HEK293 (cell line): ENCODE results near the gene MATN1.

Experiments used
- CTCF ChIA-PET: fragments of 350-600 bp; formaldehyde crosslinking; extraction: SDS; loops from one replicate; lab custom pipeline; 2021; ENCODE audit warnings: antibody characterized with exemption; lab: Yijun Ruan, JAX
- POLR2A ChIA-PET: fragments of 300-600 bp; formaldehyde crosslinking; extraction: SDS; loops from one replicate; lab custom pipeline; 2020; ENCODE audit warnings: antibody characterized with exemption, inconsistent platforms; lab: Yijun Ruan, JAX
- H3K27ac ChIP-seq: fragments of 200-500 bp; sonication (Bioruptor generic); 2 replicates; pipeline ENCODE4 v1.5.1; 2014; ENCODE audit warnings: low read depth, low read length, control low read depth, inconsistent platforms; ENCODE audit errors: extremely low read depth
- H3K36me3 ChIP-seq, 2 experiments: fragments of 200-500 bp in 1 of 2; sonication (Bioruptor generic) in 1 of 2; 1 replicate in 1 of 2; 2 replicates in 1 of 2; pipeline ENCODE4 v1.5.1; 2014 to 2017; ENCODE audit warnings: inconsistent platforms in 2 of 2, low read length in 2 of 2; ENCODE audit not compliant: control insufficient read depth in 2 of 2, insufficient read depth in 1 of 2
- H3K4me1 ChIP-seq: fragments of 200-500 bp; sonication (Bioruptor generic); 2 replicates; pipeline ENCODE4 v1.5.1; 2014; ENCODE audit warnings: mild to moderate bottlenecking, low read length, inconsistent platforms; ENCODE audit not compliant: control insufficient read depth, insufficient read depth
- H3K4me3 ChIP-seq: 2 replicates; pipeline ENCODE4 v1.5.1; 2011; ENCODE audit warnings: low read depth, mild to moderate bottlenecking, control low read depth, low read length, moderate library complexity
- H3K9me3 ChIP-seq: fragments of 200-500 bp; sonication (Bioruptor generic); 2 replicates; pipeline ENCODE4 v1.5.1; 2014; ENCODE audit warnings: low read depth, low read length, inconsistent platforms; ENCODE audit not compliant: control insufficient read depth, insufficient read depth
- GLI2 ChIP-seq: fragments of 450-650 bp; formaldehyde crosslinking; IDR thresholded peaks from 2 replicates; pipeline ENCODE4; 2017; ENCODE audit warnings: missing biosample characterization, missing genetic modification characterization, low read depth, borderline replicate concordance
- HOXA7 ChIP-seq: sonication (generic); formaldehyde crosslinking; IDR thresholded peaks from 2 replicates; pipeline ENCODE4 v1.8.1; 2022; ENCODE audit warnings: missing genetic modification reagents, borderline replicate concordance
- KLF16 ChIP-seq: fragments of 450-650 bp; formaldehyde crosslinking; IDR thresholded peaks from 2 replicates; pipeline ENCODE4 v1.5.1; 2017; ENCODE audit warnings: missing biosample characterization, missing genetic modification characterization
- MZF1 ChIP-seq: fragments of 450-650 bp; formaldehyde crosslinking; IDR thresholded peaks from 2 replicates; pipeline ENCODE4 v1.5.1; 2017; ENCODE audit warnings: missing biosample characterization, missing genetic modification characterization, borderline replicate concordance
- RBAK ChIP-seq: fragments of 450-650 bp; formaldehyde crosslinking; IDR thresholded peaks from 2 replicates; pipeline ENCODE4 v1.5.1; 2016; ENCODE audit warnings: missing biosample characterization, missing genetic modification characterization
- REPIN1 ChIP-seq: fragments of 450-650 bp; formaldehyde crosslinking; IDR thresholded peaks from 2 replicates; pipeline ENCODE4 v1.5.1; 2017; ENCODE audit warnings: missing biosample characterization, missing genetic modification characterization, low read depth
- SP3 ChIP-seq: fragments of 450-650 bp; formaldehyde crosslinking; IDR thresholded peaks from 2 replicates; pipeline ENCODE4 v1.5.1; 2016; ENCODE audit warnings: missing biosample characterization, missing genetic modification characterization
- TCF7L2 ChIP-seq: IDR thresholded peaks from 2 replicates; pipeline ENCODE4 v1.6.1; 2011; ENCODE audit warnings: low read depth, mild to moderate bottlenecking, inconsistent platforms, low read length, moderate library complexity, borderline replicate concordance
- ZBTB10 ChIP-seq: fragments of 450-650 bp; formaldehyde crosslinking; IDR thresholded peaks from 2 replicates; pipeline ENCODE4 v1.5.1; 2016; ENCODE audit warnings: missing biosample characterization, missing genetic modification characterization
- ZEB2 ChIP-seq: fragments of 450-650 bp; formaldehyde crosslinking; IDR thresholded peaks from 2 replicates; pipeline ENCODE4 v1.5.1; 2016; ENCODE audit warnings: missing biosample characterization, missing genetic modification characterization
- ZNF121 ChIP-seq: fragments of 450-650 bp; formaldehyde crosslinking; IDR thresholded peaks from 2 replicates; pipeline ENCODE4 v1.5.1; 2016; ENCODE audit warnings: missing biosample characterization, missing genetic modification characterization
- ZNF133 ChIP-seq: fragments of 450-650 bp; formaldehyde crosslinking; IDR thresholded peaks from 2 replicates; pipeline ENCODE4 v1.5.1; 2016; ENCODE audit warnings: missing biosample characterization, missing genetic modification characterization
- ZNF2 ChIP-seq: fragments of 450-650 bp; formaldehyde crosslinking; IDR thresholded peaks from 2 replicates; pipeline ENCODE4 v1.5.1; 2016; ENCODE audit warnings: missing biosample characterization, missing genetic modification characterization
- ZNF324 ChIP-seq: fragments of 450-650 bp; formaldehyde crosslinking; IDR thresholded peaks from 2 replicates; pipeline ENCODE4 v1.5.1; 2016; ENCODE audit warnings: missing biosample characterization, missing genetic modification characterization
- ZNF433 ChIP-seq: fragments of 450-650 bp; formaldehyde crosslinking; IDR thresholded peaks from 2 replicates; pipeline ENCODE4 v1.5.1; 2016; ENCODE audit warnings: missing biosample characterization, missing genetic modification characterization, low read depth
- ZNF530 ChIP-seq: fragments of 450-650 bp; formaldehyde crosslinking; IDR thresholded peaks from 2 replicates; pipeline ENCODE4 v1.5.1; 2016; ENCODE audit warnings: low read depth, missing biosample characterization, missing genetic modification characterization
- ZNF548 ChIP-seq: fragments of 450-650 bp; formaldehyde crosslinking; IDR thresholded peaks from 2 replicates; pipeline ENCODE4 v1.5.1; 2016; ENCODE audit warnings: missing biosample characterization, missing genetic modification characterization
- ZNF610 ChIP-seq: fragments of 450-650 bp; formaldehyde crosslinking; IDR thresholded peaks from 2 replicates; pipeline ENCODE4 v1.5.1; 2016; ENCODE audit warnings: missing biosample characterization, missing genetic modification characterization, borderline replicate concordance
- ZNF629 ChIP-seq: fragments of 450-650 bp; formaldehyde crosslinking; IDR thresholded peaks from 2 replicates; pipeline ENCODE4 v1.5.1; 2017; ENCODE audit warnings: missing biosample characterization, missing genetic modification characterization
- ZNF645 ChIP-seq: fragments of 450-650 bp; formaldehyde crosslinking; IDR thresholded peaks from 2 replicates; pipeline ENCODE4; 2016; ENCODE audit warnings: missing biosample characterization, missing genetic modification characterization
- ZNF707 ChIP-seq: fragments of 450-650 bp; formaldehyde crosslinking; IDR thresholded peaks from 2 replicates; pipeline ENCODE4 v1.5.1; 2016; ENCODE audit warnings: missing biosample characterization, missing genetic modification characterization
- ZNF792 ChIP-seq: fragments of 450-650 bp; formaldehyde crosslinking; IDR thresholded peaks from 2 replicates; pipeline ENCODE4 v1.5.1; 2016; ENCODE audit warnings: missing biosample characterization, missing genetic modification characterization
- TF ChIP-seq, protein P1 (sequence below): fragments of 450-650 bp; formaldehyde crosslinking; IDR thresholded peaks from 2 replicates; pipeline ENCODE4 v1.5.0; 2017; ENCODE audit warnings: missing biosample characterization, missing genetic modification characterization, borderline replicate concordance
- TF ChIP-seq, protein P2 (sequence below): fragments of 450-650 bp; formaldehyde crosslinking; IDR thresholded peaks from 2 replicates; pipeline ENCODE4 v1.5.1; 2017; ENCODE audit warnings: missing biosample characterization, missing genetic modification characterization

MATN1 gene

DNA sequence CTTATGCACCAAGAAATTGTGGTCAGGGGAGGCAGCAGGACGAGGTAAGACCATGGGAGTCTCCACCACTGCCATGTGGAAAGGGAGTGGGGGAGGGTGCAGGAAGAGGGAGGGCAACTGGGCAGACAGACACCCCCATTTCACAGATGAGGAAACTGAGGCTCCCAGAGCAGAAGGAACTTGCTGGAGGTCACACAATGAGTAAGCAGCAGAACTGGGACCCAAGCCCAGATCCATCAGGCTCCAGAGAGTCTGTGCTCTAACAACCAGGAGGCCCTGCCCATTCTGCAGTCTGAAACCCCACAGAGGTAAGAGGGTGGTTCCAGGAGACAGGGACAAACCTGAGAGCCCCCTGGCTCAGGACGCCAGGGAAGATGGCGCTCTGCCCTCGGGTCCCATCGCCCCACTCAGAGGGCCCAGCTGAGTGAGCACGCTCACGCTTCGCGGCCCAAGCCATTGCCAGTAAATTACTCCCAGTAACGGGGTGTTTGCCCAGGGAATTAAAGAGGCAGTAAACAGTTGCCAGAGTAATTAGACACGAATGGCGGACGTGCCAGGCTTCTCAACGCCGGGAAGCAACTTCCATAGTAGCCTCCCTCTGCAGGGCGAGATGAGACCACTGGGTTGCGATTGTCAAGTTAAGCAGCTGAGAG, 59.2 kb downstream of the MATN1 start:
- CTCF ChIA-PET = no interaction called here
- POLR2A ChIA-PET = no interaction called here
- no peak overlapping the region for H3K27ac ChIP-seq

DNA sequence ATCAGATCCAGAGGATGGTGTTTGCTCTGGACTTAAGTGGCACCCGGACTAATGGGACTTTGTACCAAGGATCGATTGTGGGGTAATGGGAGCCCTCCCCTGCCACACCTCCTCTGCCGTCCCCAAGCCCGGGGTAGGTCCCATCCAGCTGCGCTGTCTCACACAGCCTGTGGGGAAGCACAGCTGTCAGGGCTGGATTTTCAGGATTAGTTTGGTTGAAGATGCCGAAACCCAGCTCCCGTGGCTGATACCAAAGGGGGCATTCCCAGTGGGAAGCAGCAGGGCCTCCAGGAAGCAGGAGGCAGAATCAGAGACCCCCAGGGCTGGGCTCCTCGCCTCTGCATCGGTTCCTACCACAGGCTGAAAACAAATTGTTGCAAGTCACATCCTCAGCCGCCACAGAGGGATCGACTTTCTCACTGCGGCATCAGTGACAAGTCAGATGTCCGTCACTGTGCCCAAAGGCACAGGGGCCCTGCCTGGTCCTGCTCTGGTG, 59.7 kb downstream of the MATN1 start:
- TF ChIP-seq ZNF548 (tag by site-specific recombination) (no peak), TCF7L2 (no peak), ZBTB10 (no peak), ZNF2 (tag by site-specific recombination) (no peak), RBAK (tag by site-specific recombination) (no peak), ZNF324 (tag by site-specific recombination) (no peak), ZNF530 (tag by site-specific recombination) (no peak), ZNF707 (no peak), ZNF645 (no peak), KLF16 (tag by site-specific recombination) (no peak), ZNF610 (tag by site-specific recombination) (no peak), ZNF433 (tag by site-specific recombination) (no peak)
- TF ChIP-seq, protein P1, sequence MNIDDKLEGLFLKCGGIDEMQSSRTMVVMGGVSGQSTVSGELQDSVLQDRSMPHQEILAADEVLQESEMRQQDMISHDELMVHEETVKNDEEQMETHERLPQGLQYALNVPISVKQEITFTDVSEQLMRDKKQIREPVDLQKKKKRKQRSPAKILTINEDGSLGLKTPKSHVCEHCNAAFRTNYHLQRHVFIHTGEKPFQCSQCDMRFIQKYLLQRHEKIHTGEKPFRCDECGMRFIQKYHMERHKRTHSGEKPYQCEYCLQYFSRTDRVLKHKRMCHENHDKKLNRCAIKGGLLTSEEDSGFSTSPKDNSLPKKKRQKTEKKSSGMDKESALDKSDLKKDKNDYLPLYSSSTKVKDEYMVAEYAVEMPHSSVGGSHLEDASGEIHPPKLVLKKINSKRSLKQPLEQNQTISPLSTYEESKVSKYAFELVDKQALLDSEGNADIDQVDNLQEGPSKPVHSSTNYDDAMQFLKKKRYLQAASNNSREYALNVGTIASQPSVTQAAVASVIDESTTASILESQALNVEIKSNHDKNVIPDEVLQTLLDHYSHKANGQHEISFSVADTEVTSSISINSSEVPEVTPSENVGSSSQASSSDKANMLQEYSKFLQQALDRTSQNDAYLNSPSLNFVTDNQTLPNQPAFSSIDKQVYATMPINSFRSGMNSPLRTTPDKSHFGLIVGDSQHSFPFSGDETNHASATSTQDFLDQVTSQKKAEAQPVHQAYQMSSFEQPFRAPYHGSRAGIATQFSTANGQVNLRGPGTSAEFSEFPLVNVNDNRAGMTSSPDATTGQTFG (tag by site-specific recombination) = no peak
- TF ChIP-seq, all 188 proteins: peak for 0
- CTCF ChIA-PET = no interaction called here
- Histone ChIP-seq H3K36me3 (no peaks in the 10 kb centered on the region), H3K4me1 (no peaks in the 10 kb centered on the region), H3K4me3 (no peak overlapping the region), H3K27ac (no peak overlapping the region), H3K9me3 (no peaks in the 10 kb centered on the region)
- POLR2A ChIA-PET = no interaction called here

More for the DNA sequence above, 59.2 kb downstream of the MATN1 start:
- Histone ChIP-seq H3K4me1 (no peaks in the 10 kb centered on the region), H3K36me3 (no peaks in the 10 kb centered on the region), H3K4me3 (no peak overlapping the region), H3K9me3 (no peaks in the 10 kb centered on the region)
- TF ChIP-seq REPIN1 (tag by site-specific recombination) (no peak), GLI2 (tag by site-specific recombination) (no peak), ZNF792 (tag by site-specific recombination) (no peak), ZNF133 (tag by site-specific recombination) (no peak), ZNF121 (no peak), ZNF629 (no peak), SP3 (tag by site-specific recombination) (no peak), ZEB2 (tag by site-specific recombination) (no peak), MZF1 (tag by site-specific recombination) (no peak), HOXA7 (no peak)
- TF ChIP-seq, protein P2, sequence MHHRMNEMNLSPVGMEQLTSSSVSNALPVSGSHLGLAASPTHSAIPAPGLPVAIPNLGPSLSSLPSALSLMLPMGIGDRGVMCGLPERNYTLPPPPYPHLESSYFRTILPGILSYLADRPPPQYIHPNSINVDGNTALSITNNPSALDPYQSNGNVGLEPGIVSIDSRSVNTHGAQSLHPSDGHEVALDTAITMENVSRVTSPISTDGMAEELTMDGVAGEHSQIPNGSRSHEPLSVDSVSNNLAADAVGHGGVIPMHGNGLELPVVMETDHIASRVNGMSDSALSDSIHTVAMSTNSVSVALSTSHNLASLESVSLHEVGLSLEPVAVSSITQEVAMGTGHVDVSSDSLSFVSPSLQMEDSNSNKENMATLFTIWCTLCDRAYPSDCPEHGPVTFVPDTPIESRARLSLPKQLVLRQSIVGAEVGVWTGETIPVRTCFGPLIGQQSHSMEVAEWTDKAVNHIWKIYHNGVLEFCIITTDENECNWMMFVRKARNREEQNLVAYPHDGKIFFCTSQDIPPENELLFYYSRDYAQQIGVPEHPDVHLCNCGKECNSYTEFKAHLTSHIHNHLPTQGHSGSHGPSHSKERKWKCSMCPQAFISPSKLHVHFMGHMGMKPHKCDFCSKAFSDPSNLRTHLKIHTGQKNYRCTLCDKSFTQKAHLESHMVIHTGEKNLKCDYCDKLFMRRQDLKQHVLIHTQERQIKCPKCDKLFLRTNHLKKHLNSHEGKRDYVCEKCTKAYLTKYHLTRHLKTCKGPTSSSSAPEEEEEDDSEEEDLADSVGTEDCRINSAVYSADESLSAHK (tag by site-specific recombination) = no peak
